Fibroblast of lung (primary cell): Measurements from ENCODE around the gene UBE2D2. TPM values are rescaled to one million over a fixed set of nuclear protein-coding genes. Genes with fewer than 3 reads are reported as not detected.

Experiments used
- DNase-seq, 2 donors: peaks; one replicate each; pipeline versions ENCODE4 v3.0.0 to v3.0.0-alpha.2; 2010; ENCODE audit warnings: low read depth in 2 of 2
- H2AFZ ChIP-seq: 2 replicates; pipeline ENCODE4 v1.5.1; 2012; ENCODE audit warnings: low read length, control low read depth, inconsistent platforms
- H3K27ac ChIP-seq: 2 replicates; pipeline ENCODE4 v1.5.1; 2011; ENCODE audit warnings: low read length, control low read depth; ENCODE audit not compliant: insufficient read depth
- H3K27me3 ChIP-seq: 2 replicates; pipeline ENCODE4 v1.5.1; 2011; ENCODE audit warnings: mild to moderate bottlenecking, low read length; ENCODE audit not compliant: control insufficient read depth, insufficient read depth
- H3K36me3 ChIP-seq: 2 replicates; pipeline ENCODE4 v1.5.1; 2011; ENCODE audit warnings: low read length; ENCODE audit not compliant: control insufficient read depth, insufficient read depth
- H3K4me1 ChIP-seq: 2 replicates; pipeline ENCODE4 v1.5.1; 2011; ENCODE audit warnings: low read length; ENCODE audit not compliant: control insufficient read depth, insufficient read depth; ENCODE audit errors: extremely low read depth
- H3K4me2 ChIP-seq: 2 replicates; pipeline ENCODE4 v1.5.1; 2011; ENCODE audit warnings: low read length, control low read depth; ENCODE audit not compliant: insufficient read depth; ENCODE audit errors: extremely low read depth
- H3K4me3 ChIP-seq, 4 experiments: fragments of 200-600 bp in 1 of 4; sonication (generic) in 1 of 4; replicated peaks in 1 of 4; 2 replicates each; pipeline ENCODE4 v1.5.1; 2011 to 2016; ENCODE audit warnings: low read length in 4 of 4, low read depth in 3 of 4, mild to moderate bottlenecking in 3 of 4, control low read depth in 2 of 4, inconsistent platforms in 1 of 4, mixed read lengths in 1 of 4; ENCODE audit not compliant: insufficient read depth in 1 of 4; ENCODE audit errors: control extremely low read depth in 1 of 4
- H3K79me2 ChIP-seq: 2 replicates; pipeline ENCODE4 v1.5.1; 2012; ENCODE audit warnings: mild to moderate bottlenecking, low read length, inconsistent platforms; ENCODE audit not compliant: control insufficient read depth, insufficient read depth
- H3K9ac ChIP-seq: 2 replicates; pipeline ENCODE4 v1.5.1; 2011; ENCODE audit warnings: mild to moderate bottlenecking, low read length, control low read depth; ENCODE audit not compliant: insufficient read depth
- H3K9me3 ChIP-seq: 2 replicates; pipeline ENCODE4 v1.5.1; 2012; ENCODE audit warnings: low read depth, low read length; ENCODE audit not compliant: control insufficient read depth, insufficient read depth
- H4K20me1 ChIP-seq: 2 replicates; pipeline ENCODE4 v1.5.1; 2011; ENCODE audit warnings: low read length; ENCODE audit not compliant: control insufficient read depth, insufficient read depth; ENCODE audit errors: extremely low read depth
- CTCF ChIP-seq, 2 donors: IDR thresholded peaks in 1 of 2; conservative IDR thresholded peaks in 1 of 2; 1 replicate in 1 of 2; 2 replicates in 1 of 2; pipeline ENCODE4 v1.5.1; 2011 to 2012; ENCODE audit warnings: low read length in 2 of 2, control low read depth in 1 of 2, inconsistent platforms in 1 of 2, low read depth in 1 of 2, mild to moderate bottlenecking in 1 of 2
- EZH2 ChIP-seq: IDR thresholded peaks from 2 replicates; pipeline ENCODE4 v1.5.1; 2012; ENCODE audit warnings: low read length, control low read depth, mild to moderate bottlenecking; ENCODE audit errors: missing control alignments
- polyA plus RNA-seq, 2 donors: library from polyadenylated mRNA; depleted of rRNA in 1 of 2; stranded (reverse) in 1 of 2; unstranded in 1 of 2; fragments of >200 nt; gene quantifications; 2 replicates each; pipeline ENCODE4 v1.2.1, GENCODE V29; 2011 to 2012; ENCODE audit warnings: missing spikeins in 1 of 2
- total RNA-seq: library from RNA; depleted of rRNA; stranded (reverse); fragments of >200 nt; gene quantifications from 2 replicates; pipeline ENCODE4 v1.2.1, GENCODE V29; 2014

The UBE2D2 gene
- total and polyA plus RNA-seq, 2 donors (not counting 1 experiment from before 2014, with no cell fraction given), result 56.5 to 62.9 TPM

- Histone ChIP-seq H3K4me2 (no peak overlapping the region), H2AFZ (no peak overlapping the region), H3K4me1 (no peaks in the 10 kb centered on the region), H3K36me3 (no peaks in the 10 kb centered on the region), H3K9ac (no peak overlapping the region), H3K79me2 (peaks cover 86% of the 10 kb centered on the region), H3K27me3 (no peaks in the 10 kb centered on the region), H3K9me3 (no peaks in the 10 kb centered on the region), H3K27ac (no peak overlapping the region), H3K4me3 (no peak overlapping the region), H4K20me1 (no peaks in the 10 kb centered on the region)
- TF ChIP-seq CTCF (conservative IDR thresholded peaks at IDR 0.05 in 1 of 2, IDR thresholded peaks at IDR 0.05 in 1 of 2; ENCODE audit: low read depth in 1 of 2, low read length in 2 of 2) (no peak), EZH2 (no peak)
- no peak for DNase-seq
Observed at GRCh38 chr5:139571966-139572365, 10.8 kb downstream of the UBE2D2 start.

- no peaks in the 10 kb centered on the region for H4K20me1 ChIP-seq
Observed at GRCh38 chr5:139574641-139575312, 13.6 kb downstream of the UBE2D2 start.

GRCh38 chr5:139575313-139575646, 14.1 kb downstream of the UBE2D2 start:
- no peaks in the 10 kb centered on the region for H3K36me3 ChIP-seq
- H3K4me1 ChIP-seq, result peaks cover 3% of the 10 kb centered on the region
- H3K79me2 ChIP-seq, result peaks cover 87% of the 10 kb centered on the region
- TF ChIP-seq CTCF (conservative IDR thresholded peaks at IDR 0.05 in 1 of 2, IDR thresholded peaks at IDR 0.05 in 1 of 2; ENCODE audit: low read depth in 1 of 2, low read length in 2 of 2), result no peak
- no peak for TF ChIP-seq EZH2
- no peak overlapping the region for H2AFZ ChIP-seq
- no peak overlapping the region for H3K9ac ChIP-seq
- no peaks in the 10 kb centered on the region for H3K27me3 ChIP-seq
- no peak overlapping the region for H3K27ac ChIP-seq
- no peak overlapping the region for H3K4me2 ChIP-seq
- no peaks in the 10 kb centered on the region for H4K20me1 ChIP-seq
- no peaks in the 10 kb centered on the region for H3K9me3 ChIP-seq
- DNase-seq, result no peak
- H3K4me3 ChIP-seq, result no peak overlapping the region

More at GRCh38 chr5:139574641-139575312, 13.6 kb downstream of the UBE2D2 start:
- TF ChIP-seq CTCF (conservative IDR thresholded peaks at IDR 0.05 in 1 of 2, IDR thresholded peaks at IDR 0.05 in 1 of 2; ENCODE audit: low read depth in 1 of 2, low read length in 2 of 2) (peak; percentile 73 to 85), EZH2 (no peak)
- no peaks in the 10 kb centered on the region for H3K9me3 ChIP-seq
- peak; percentile 43 to 60 for DNase-seq
- no peak overlapping the region for H3K9ac ChIP-seq
- H3K79me2 ChIP-seq, result peaks cover 87% of the 10 kb centered on the region
- peaks cover 3% of the 10 kb centered on the region for H3K4me1 ChIP-seq
- H3K27ac ChIP-seq, result no peak overlapping the region
- no peaks in the 10 kb centered on the region for H3K27me3 ChIP-seq
- H3K4me2 ChIP-seq, result no peak overlapping the region
- H3K36me3 ChIP-seq, result no peaks in the 10 kb centered on the region
- no peak overlapping the region for H3K4me3 ChIP-seq
- H2AFZ ChIP-seq, result no peak overlapping the region
